Hepatocyte (in vitro differentiated cells): ENCODE results near the gene LPP. TPM values are rescaled to one million over a fixed set of nuclear protein-coding genes. Genes with fewer than 3 reads are reported as not detected.

Source experiments
- DNase-seq: peaks from one replicate; pipeline ENCODE4 v3.0.0-alpha.2; 2016; ENCODE audit warnings: low spot score
- H2AFZ ChIP-seq: fragments of 200-600 bp; sonication (generic); 2 replicates; pipeline ENCODE4 v1.6.0; 2016; ENCODE audit warnings: antibody characterized with exemption, mild to moderate bottlenecking
- H3K27ac ChIP-seq: fragments of 200-600 bp; sonication (generic); 2 replicates; pipeline ENCODE4 v1.5.1; 2016; ENCODE audit warnings: mild to moderate bottlenecking
- H3K27me3 ChIP-seq: fragments of 200-600 bp; sonication (generic); 2 replicates; pipeline ENCODE4 v1.6.1; 2016
- H3K36me3 ChIP-seq: fragments of 200-600 bp; sonication (generic); replicated peaks from 2 replicates; pipeline ENCODE4 v1.5.1; 2016; ENCODE audit warnings: low read depth; ENCODE audit not compliant: insufficient read depth
- H3K4me1 ChIP-seq: fragments of 200-600 bp; sonication (generic); 2 replicates; pipeline ENCODE4 v1.5.1; 2016; ENCODE audit warnings: mild to moderate bottlenecking, moderate library complexity; ENCODE audit not compliant: insufficient read depth
- H3K4me2 ChIP-seq: fragments of 200-600 bp; sonication (generic); 2 replicates; pipeline ENCODE4 v1.6.0; 2016
- H3K4me3 ChIP-seq: fragments of 200-600 bp; sonication (generic); 2 replicates; pipeline ENCODE4 v1.5.1; 2016; ENCODE audit warnings: mild to moderate bottlenecking
- H3K79me2 ChIP-seq: fragments of 200-600 bp; sonication (generic); 2 replicates; pipeline ENCODE4 v1.6.0; 2017; ENCODE audit warnings: mild to moderate bottlenecking
- H3K9me2 ChIP-seq: fragments of 200-600 bp; sonication (generic); replicated peaks from 2 replicates; pipeline ENCODE4 v1.6.0; 2017; ENCODE audit warnings: mild to moderate bottlenecking; ENCODE audit not compliant: insufficient read depth
- H3K9me3 ChIP-seq: fragments of 200-600 bp; sonication (generic); 2 replicates; pipeline ENCODE4 v1.5.1; 2016; ENCODE audit warnings: low read depth, mild to moderate bottlenecking
- H4K20me1 ChIP-seq: fragments of 200-600 bp; sonication (generic); 2 replicates; pipeline ENCODE4 v1.6.0; 2016; ENCODE audit warnings: mild to moderate bottlenecking; ENCODE audit not compliant: insufficient read depth, poor library complexity, severe bottlenecking
- CTCF ChIP-seq: fragments of 200-600 bp; sonication (generic); IDR thresholded peaks from 2 replicates; pipeline ENCODE4 v1.5.1; 2016; ENCODE audit warnings: antibody characterized with exemption, mild to moderate bottlenecking; ENCODE audit not compliant: poor library complexity
- EZH2 ChIP-seq: fragments of 200-600 bp; sonication (generic); IDR thresholded peaks from 2 replicates; pipeline ENCODE4 v1.6.1; 2016; ENCODE audit warnings: antibody characterized with exemption, mild to moderate bottlenecking, borderline replicate concordance
- EZH2phosphoT487 ChIP-seq: fragments of 200-600 bp; sonication (generic); IDR thresholded peaks from one replicate; pipeline ENCODE4 v1.6.1; 2018; ENCODE audit warnings: antibody characterized with exemption, mild to moderate bottlenecking, low read depth, moderate library complexity; ENCODE audit not compliant: unreplicated experiment, severe bottlenecking
- WGBS: methylation state at CpG from one replicate; pipeline ENCODE4 v1.1.6; 2016; ENCODE audit warnings: low lambda C conversion rate; ENCODE audit errors: missing lambda C conversion rate; 5-methylcytosine and 5-hydroxymethylcytosine counted together
- polyA plus RNA-seq: library from polyadenylated mRNA; unstranded; fragments of >200 nt; fragmentation: Nextera tagmentation; extraction: Ambion mirVana; gene quantifications from 2 replicates; pipeline ENCODE4 v1.2.1, GENCODE V29; 2016
- total RNA-seq: library from RNA; depleted of rRNA; stranded (reverse); fragments of >200 nt; gene quantifications from 2 replicates; pipeline ENCODE4 v1.2.3, GENCODE V29; 2014

Gene LPP
- total and polyA plus RNA-seq, 2 experiments from 2014 or later, result 53.2 to 73.8 TPM

GRCh38 chr3:188706176-188706575 is 552.2 kb downstream of the LPP start:
- Histone ChIP-seq H3K9me2 (no peaks in the 10 kb centered on the region), H3K36me3 (no peaks in the 10 kb centered on the region), H3K9me3 (no peaks in the 10 kb centered on the region), H3K27me3 (no peaks in the 10 kb centered on the region), H3K4me3 (no peak overlapping the region), H3K27ac (no peak overlapping the region), H4K20me1 (no peaks in the 10 kb centered on the region), H2AFZ (no peak overlapping the region), H3K4me2 (no peak overlapping the region), H3K4me1 (peaks cover 5% of the 10 kb centered on the region), H3K79me2 (peaks cover 7% of the 10 kb centered on the region)
- no peak for DNase-seq
- TF ChIP-seq EZH2 (no peak), EZH2phosphoT487 (no peak), CTCF (no peak)
- 94% methylated on average over 1 of the region's 1 CpG for WGBS

- Histone ChIP-seq H3K9me2 (no peaks in the 10 kb centered on the region), H3K4me3 (no peak overlapping the region), H3K36me3 (no peaks in the 10 kb centered on the region), H2AFZ (no peak overlapping the region), H3K9me3 (no peaks in the 10 kb centered on the region), H3K4me2 (no peak overlapping the region), H3K79me2 (peaks cover 7% of the 10 kb centered on the region), H3K4me1 (peaks cover 7% of the 10 kb centered on the region), H3K27me3 (no peaks in the 10 kb centered on the region), H3K27ac (peak overlapping the region; percentile 52), H4K20me1 (no peaks in the 10 kb centered on the region)
- WGBS, result 56% methylated on average over 1 of the region's 1 CpG
- no peak for DNase-seq
- TF ChIP-seq EZH2phosphoT487 (no peak), EZH2 (no peak), CTCF (no peak)
These were observed 552.6 kb downstream of the LPP start for GRCh38 chr3:188706599-188706998.

GRCh38 chr3:188707381-188708288 is 553.7 kb downstream of the LPP start:
- no peak for TF ChIP-seq EZH2
- no peak for TF ChIP-seq EZH2phosphoT487
- TF ChIP-seq CTCF, result no peak
- H2AFZ ChIP-seq, result no peak overlapping the region
- H3K4me2 ChIP-seq, result no peak overlapping the region
- peaks cover 4% of the 10 kb centered on the region for H3K79me2 ChIP-seq
- no peaks in the 10 kb centered on the region for H3K27me3 ChIP-seq
- no peak for DNase-seq
- H3K4me3 ChIP-seq, result no peak overlapping the region
- no peaks in the 10 kb centered on the region for H4K20me1 ChIP-seq
- H3K9me3 ChIP-seq, result no peaks in the 10 kb centered on the region
- H3K9me2 ChIP-seq, result no peaks in the 10 kb centered on the region
- WGBS, result 84% methylated on average over 12 of the region's 12 CpGs
- peak overlapping the region; percentile 57 for H3K27ac ChIP-seq
- H3K4me1 ChIP-seq, result peaks cover 16% of the 10 kb centered on the region
- H3K36me3 ChIP-seq, result no peaks in the 10 kb centered on the region
